Measurements from ENCODE around the gene LRRC31. TPM values are rescaled to one million over a fixed set of nuclear protein-coding genes. Genes with fewer than 3 reads are reported as not detected.

Gene LRRC31
- total and polyA plus RNA-seq, 2 of the 8 experiments (the other 6 are each of a cell fraction or from before 2014, with no cell fraction given), result not detected

DNA sequence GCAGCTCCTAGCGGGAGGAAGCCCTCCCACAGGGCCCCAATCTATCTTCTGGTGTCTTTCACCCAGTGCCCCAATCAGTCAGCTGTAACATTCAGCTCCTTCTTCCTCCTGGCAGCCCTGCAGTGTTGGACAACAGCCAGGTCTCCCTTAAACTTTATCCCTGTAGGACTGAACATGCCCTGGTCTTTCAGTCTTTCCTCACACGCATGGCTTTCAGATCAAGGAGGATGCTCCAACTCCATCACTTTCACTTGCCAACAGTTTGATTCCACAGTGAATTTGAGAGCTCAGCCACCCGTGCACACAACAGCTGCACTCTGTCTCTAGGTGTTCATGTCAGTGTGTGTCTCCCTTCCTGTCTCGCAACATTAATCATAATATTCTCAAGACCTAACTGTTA lies 28.6 kb downstream of the LRRC31 start (continued):
- TF ChIP-seq GTF2F1 (IDR thresholded peaks at IDR 0.05; ENCODE audit: borderline replicate concordance, low read depth, low read length) (no peak), SIRT6 (IDR thresholded peaks at IDR 0.05; ENCODE audit: low read length) (no peak), CEBPB (IDR thresholded peaks at IDR 0.05; ENCODE audit: low read depth, low read length) (no peak), CTBP2 (IDR thresholded peaks at IDR 0.05; ENCODE audit: borderline replicate concordance, insufficient read depth, insufficient read length, low read length) (no peak)
